ENCODE data around the gene COPS3. TPM values are rescaled to one million over a fixed set of nuclear protein-coding genes. Genes with fewer than 3 reads are reported as not detected.

COPS3 gene
- total RNA-seq, 1 experiment from 2014 or later = 113 TPM

DNA sequence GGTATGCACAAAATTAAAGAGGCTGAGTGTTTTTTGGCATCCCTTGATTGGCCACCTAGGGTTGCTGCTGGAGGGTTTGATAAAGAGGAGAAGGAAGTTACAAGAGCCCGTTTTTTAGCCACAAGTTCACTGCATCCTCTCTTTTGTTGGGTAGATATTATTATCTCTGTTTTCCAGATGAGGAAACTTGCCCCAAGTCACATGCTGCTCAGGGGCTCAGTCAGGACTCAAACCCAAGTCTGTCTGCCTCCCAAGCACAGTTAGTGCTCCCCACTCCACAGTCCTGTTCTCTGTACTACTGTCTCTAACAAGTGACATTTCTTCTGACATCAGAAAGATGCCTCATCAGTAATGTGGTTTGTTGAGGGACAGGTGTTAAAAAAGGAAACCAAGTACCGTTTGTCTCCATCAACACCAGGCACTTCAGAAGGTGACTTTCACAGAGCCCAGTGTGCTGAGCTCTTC, 23.5 kb upstream of the COPS3 start:
- Histone ChIP-seq H3K9me3 (ENCODE audit: control insufficient read depth, low read depth, low read length) (no peaks in the 10 kb centered on the region), H3K14ac (ENCODE audit: insufficient read depth, low read length) (no peak overlapping the region), H3K18ac (ENCODE audit: insufficient read length, low read depth, low read length) (no peak overlapping the region), H2BK12ac (ENCODE audit: insufficient read length, low read depth, low read length) (no peak overlapping the region), H4K8ac (replicated peaks; ENCODE audit: insufficient read length, low read depth, low read length) (no peak overlapping the region), H3K56ac (ENCODE audit: insufficient read length, low read depth, low read length) (no peak overlapping the region), H4K91ac (ENCODE audit: insufficient read length, low read depth, low read length) (no peak overlapping the region), H3K27me3 (ENCODE audit: insufficient read depth, low read length) (no peaks in the 10 kb centered on the region), H3K23me2 (ENCODE audit: insufficient read length, low read depth, low read length, poor library complexity, severe bottlenecking) (no peaks in the 10 kb centered on the region), H2AK5ac (ENCODE audit: insufficient read length, low read length) (no peak overlapping the region), H2BK15ac (ENCODE audit: low read depth, low read length) (no peak overlapping the region), H3K79me2 (ENCODE audit: insufficient read depth, low read length) (no peaks in the 10 kb centered on the region), H2BK20ac (ENCODE audit: low read depth, low read length, poor library complexity, severe bottlenecking) (no peak overlapping the region), H4K5ac (ENCODE audit: insufficient read length, low read depth, low read length) (no peak overlapping the region), H3K23ac (ENCODE audit: insufficient read length, low read depth, low read length) (no peak overlapping the region), H2BK5ac (ENCODE audit: insufficient read length, low read length) (no peak overlapping the region), H3T11ph (ENCODE audit: low read length) (no peak overlapping the region), H3K4me1 (ENCODE audit: insufficient read depth, low read length) (no peaks in the 10 kb centered on the region), H3K79me1 (ENCODE audit: insufficient read depth, low read depth, low read length, poor library complexity, severe bottlenecking) (no peaks in the 10 kb centered on the region), H3K4ac (ENCODE audit: low read depth, low read length) (no peak overlapping the region), H2BK120ac (ENCODE audit: low read depth, low read length, poor library complexity, severe bottlenecking) (no peak overlapping the region), H3K27ac (ENCODE audit: insufficient read length, low read depth, low read length) (no peak overlapping the region), H4K20me1 (ENCODE audit: control insufficient read depth, insufficient read depth, insufficient read length) (no peaks in the 10 kb centered on the region), H3K4me2 (ENCODE audit: insufficient read depth, insufficient read length, low read length) (peak overlapping the region; percentile 50), H2AFZ (ENCODE audit: low read length) (no peak overlapping the region), H3K9ac (ENCODE audit: extremely low read depth, insufficient read length, low read length) (no peak overlapping the region)
- Mint-ChIP-seq H3K4me1 (peaks cover 20 to 30% of the 10 kb centered on the region in 2 experiments), H3K27ac (no peak overlapping the region), H3K36me3 (ENCODE audit: insufficient read depth in 1 of 3, low read depth in 3 of 3) (peaks cover 0 to 15% (median 6%) of the 10 kb centered on the region in 3 experiments; a peak in 6 of 7 replicates), H3K4me3 (peak overlapping the region; percentile 81 to 93), H3K27me3 (ENCODE audit: low read depth) (peaks cover 11% of the 10 kb centered on the region), H3K9me3 (no peaks in the 10 kb centered on the region)
- TF ChIP-seq, protein P1, sequence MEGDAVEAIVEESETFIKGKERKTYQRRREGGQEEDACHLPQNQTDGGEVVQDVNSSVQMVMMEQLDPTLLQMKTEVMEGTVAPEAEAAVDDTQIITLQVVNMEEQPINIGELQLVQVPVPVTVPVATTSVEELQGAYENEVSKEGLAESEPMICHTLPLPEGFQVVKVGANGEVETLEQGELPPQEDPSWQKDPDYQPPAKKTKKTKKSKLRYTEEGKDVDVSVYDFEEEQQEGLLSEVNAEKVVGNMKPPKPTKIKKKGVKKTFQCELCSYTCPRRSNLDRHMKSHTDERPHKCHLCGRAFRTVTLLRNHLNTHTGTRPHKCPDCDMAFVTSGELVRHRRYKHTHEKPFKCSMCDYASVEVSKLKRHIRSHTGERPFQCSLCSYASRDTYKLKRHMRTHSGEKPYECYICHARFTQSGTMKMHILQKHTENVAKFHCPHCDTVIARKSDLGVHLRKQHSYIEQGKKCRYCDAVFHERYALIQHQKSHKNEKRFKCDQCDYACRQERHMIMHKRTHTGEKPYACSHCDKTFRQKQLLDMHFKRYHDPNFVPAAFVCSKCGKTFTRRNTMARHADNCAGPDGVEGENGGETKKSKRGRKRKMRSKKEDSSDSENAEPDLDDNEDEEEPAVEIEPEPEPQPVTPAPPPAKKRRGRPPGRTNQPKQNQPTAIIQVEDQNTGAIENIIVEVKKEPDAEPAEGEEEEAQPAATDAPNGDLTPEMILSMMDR (conservative IDR thresholded peaks at IDR 0.05) = no peak
- no CpG with 5 or more reads among the region's 2 CpGs for WGBS (ENCODE audit: extremely low coverage, insufficient read length, low lambda C conversion rate)
- DNase-seq = no peak
